K562 (cell line): Measurements from ENCODE around the gene LYZL6.

Experiments used
- HBP1 ChIP-seq: fragments of 450-650 bp; formaldehyde crosslinking; IDR thresholded peaks from 2 replicates; pipeline ENCODE4 v1.4.0; 2022; ENCODE audit warnings: missing genetic modification characterization
- SPI1 ChIP-seq: IDR thresholded peaks from 2 replicates; pipeline ENCODE4 v1.6.1; 2011; ENCODE audit warnings: low read depth, low read length, control low read depth, borderline replicate concordance
- ZNF740 ChIP-seq, 3 experiments: fragments of 200-800 bp in 1 of 3; sonication (Bioruptor generic) in 1 of 3; sonication (generic) in 1 of 3; formaldehyde crosslinking in 1 of 3; IDR thresholded peaks; 2 replicates each; pipeline versions ENCODE4 v1.6.1 to v1.8.0; 2016 to 2022; ENCODE audit warnings: mild to moderate bottlenecking in 2 of 3, missing compliant biosample characterization in 2 of 3, missing genetic modification characterization in 2 of 3, missing genetic modification reagents in 1 of 3

GRCh38 chr17:35927714-35928113, 15.8 kb downstream of the LYZL6 start:
- TF ChIP-seq ZNF740 (CRISPR knock-in tag; IDR thresholded peaks at IDR 0.05), result no peak
- no peak for TF ChIP-seq ZNF740 (tag; IDR thresholded peaks at IDR 0.05)
- no peak for TF ChIP-seq HBP1 (CRISPR knock-in tag)
- TF ChIP-seq SPI1, result no peak
